HG03097 (cell line): Measurements from ENCODE around the gene IL19.
"Not testable (repeated sequence)": the region's sequence is repeated elsewhere in the genome, so short reads cannot be mapped to it uniquely, and the experiment has no call there.

ENCODE experiments used
- ATAC-seq: cut with Tn5 transposase; IDR thresholded peaks from one replicate; pipeline ENCODE4 v1.9.1; 2021; ENCODE audit not compliant: unreplicated experiment, low FRiP score

The IL19 gene

GRCh38 chr1:206739411-206740076, 31.0 kb upstream of the IL19 start:
- peak; percentile 78 for ATAC-seq

- no peak for ATAC-seq
Observed at GRCh38 chr1:206741142-206741701, 29.4 kb upstream of the IL19 start.

- no peak for ATAC-seq
Observed at GRCh38 chr1:206742719-206743383, 27.7 kb upstream of the IL19 start.

GRCh38 chr1:206744683-206745082, 25.9 kb upstream of the IL19 start:
- ATAC-seq, result no peak

- no peak for ATAC-seq
Observed at GRCh38 chr1:206745301-206745700, 25.3 kb upstream of the IL19 start.

- ATAC-seq, result no peak
Observed at GRCh38 chr1:206748348-206749030, 22.1 kb upstream of the IL19 start.

GRCh38 chr1:206751891-206752290, 18.7 kb upstream of the IL19 start:
- ATAC-seq, result no peak

GRCh38 chr1:206752481-206752880, 18.1 kb upstream of the IL19 start:
- no peak for ATAC-seq

GRCh38 chr1:206753141-206753540, 17.4 kb upstream of the IL19 start:
- ATAC-seq, result no peak

GRCh38 chr1:206754011-206754410, 16.6 kb upstream of the IL19 start:
- ATAC-seq, result no peak

GRCh38 chr1:206757524-206758266, 12.9 kb upstream of the IL19 start:
- ATAC-seq, result no peak

- ATAC-seq, result no peak
Observed at GRCh38 chr1:206760590-206760989, 10.0 kb upstream of the IL19 start.

GRCh38 chr1:206761159-206761768, 9.3 kb upstream of the IL19 start:
- ATAC-seq, result no peak

- ATAC-seq, result not testable (repeated sequence)
Observed at GRCh38 chr1:206762741-206763364, 7.7 kb upstream of the IL19 start.

- not testable (repeated sequence) for ATAC-seq
Observed at GRCh38 chr1:206765771-206766170, 4.8 kb upstream of the IL19 start.

GRCh38 chr1:206766251-206766856, 4.2 kb upstream of the IL19 start:
- ATAC-seq, result peak; percentile 41

- peak; percentile 14 for ATAC-seq
Observed at GRCh38 chr1:206768472-206769303, 1.9 kb upstream of the IL19 start.

- peak; percentile 58 for ATAC-seq
Observed at GRCh38 chr1:206769304-206769731, 1.3 kb upstream of the IL19 start.

GRCh38 chr1:206771338-206771692, 742 bp downstream of the IL19 start:
- ATAC-seq, result no peak
